HG03039 (cell line): Measurements from ENCODE around the gene PABPN1.

Experiments
- ATAC-seq: cut with Tn5 transposase; IDR thresholded peaks from one replicate; pipeline ENCODE4 v1.9.1; 2021; ENCODE audit warnings: mild to moderate bottlenecking, moderate library complexity; ENCODE audit not compliant: unreplicated experiment

PABPN1 gene

GRCh38 chr14:23358042-23358441 is 36.8 kb downstream of the PABPN1 start:
- ATAC-seq, result no peak

GRCh38 chr14:23358553-23359166 is 37.4 kb downstream of the PABPN1 start:
- ATAC-seq, result no peak

- no peak for ATAC-seq
Observed at GRCh38 chr14:23359167-23359626, 37.9 kb downstream of the PABPN1 start.

GRCh38 chr14:23359722-23360447 is 38.6 kb downstream of the PABPN1 start:
- ATAC-seq, result no peak

- no peak for ATAC-seq
Observed at GRCh38 chr14:23360496-23360895, 39.2 kb downstream of the PABPN1 start.

GRCh38 chr14:23361320-23361719 is 40.1 kb downstream of the PABPN1 start:
- no peak for ATAC-seq

GRCh38 chr14:23361763-23362162 is 40.5 kb downstream of the PABPN1 start:
- no peak for ATAC-seq

- no peak for ATAC-seq
Observed at GRCh38 chr14:23362200-23362599, 40.9 kb downstream of the PABPN1 start.

- no peak for ATAC-seq
Observed at GRCh38 chr14:23364164-23365035, 43.1 kb downstream of the PABPN1 start.

- no peak for ATAC-seq
Observed at GRCh38 chr14:23365036-23365731, 43.9 kb downstream of the PABPN1 start, which contains the start of gene EFS. TSS of gene EFS (minus strand) at chr14:23365172. CDS start at chr14:23365025, 147 bp downstream.

- no peak for ATAC-seq
Observed at GRCh38 chr14:23365732-23366425, 44.6 kb downstream of the PABPN1 start.

- ATAC-seq, result no peak
Observed at GRCh38 chr14:23366426-23366921, 45.2 kb downstream of the PABPN1 start.

GRCh38 chr14:23370221-23370620 is 49.0 kb downstream of the PABPN1 start:
- ATAC-seq, result no peak

- no peak for ATAC-seq
Observed at GRCh38 chr14:23371865-23372264, 50.6 kb downstream of the PABPN1 start.

GRCh38 chr14:23372509-23372908 is 51.3 kb downstream of the PABPN1 start, which contains the start of gene IL25:
TSS of gene IL25 (plus strand) at chr14:23372809.
- ATAC-seq, result no peak

- ATAC-seq, result no peak
Observed at GRCh38 chr14:23373041-23373440, 51.8 kb downstream of the PABPN1 start.
